OCI-LY7 (cell line): ENCODE results near the gene NAA80. TPM values are rescaled to one million over a fixed set of nuclear protein-coding genes. Genes with fewer than 3 reads are reported as not detected.

Experiments used
- total RNA-seq, 2 experiments: library from RNA; depleted of rRNA in 1 of 2; stranded (reverse); fragments of >200 nt in 1 of 2; shearing (Covaris generic) in 1 of 2; gene quantifications; 2 replicates each; pipeline ENCODE4 v1.2.3, GENCODE V29; 2014 to 2022

Gene NAA80
- total RNA-seq, 2 experiments from 2014 or later: 18.7 to 21.7 TPM

Other genes starting within 250 kb of the NAA80 start
- gene RBM5, start 210.5 kb downstream of the NAA80 start, total RNA-seq (2014; rRNA removed; shearing (Covaris generic)): 139 and 192 TPM in 2 replicates
- 197 and 223 TPM in 2 replicates for gene RBM5, start 210.5 kb downstream of the NAA80 start, total RNA-seq (2022)
- 0.28 TPM in 1 of 2 replicates, not detected in the other for gene SEMA3F, start 144.1 kb downstream of the NAA80 start, total RNA-seq (2014; rRNA removed; shearing (Covaris generic))
- 0.18 and 0.84 TPM in 2 replicates for gene SEMA3F, start 144.1 kb downstream of the NAA80 start, total RNA-seq (2022)
- not detected in 2 replicates for gene GNAT1, start 107.8 kb downstream of the NAA80 start, total RNA-seq (2014; rRNA removed; shearing (Covaris generic))
- gene GNAT1, start 107.8 kb downstream of the NAA80 start, total RNA-seq (2022): not detected in 2 replicates
- gene SLC38A3, start 94.1 kb downstream of the NAA80 start, total RNA-seq (2014; rRNA removed; shearing (Covaris generic)): not detected in 2 replicates
- gene SLC38A3, start 94.1 kb downstream of the NAA80 start, total RNA-seq (2022): not detected in 2 replicates
- gene GNAI2, start 63.2 kb downstream of the NAA80 start, total RNA-seq (2014; rRNA removed; shearing (Covaris generic)): 165 and 190 TPM in 2 replicates
- 256 and 266 TPM in 2 replicates for gene GNAI2, start 63.2 kb downstream of the NAA80 start, total RNA-seq (2022)
- gene SEMA3B, start 30.3 kb downstream of the NAA80 start, total RNA-seq (2014; rRNA removed; shearing (Covaris generic)): 0.10 and 0.28 TPM in 2 replicates
- gene SEMA3B, start 30.3 kb downstream of the NAA80 start, total RNA-seq (2022): 0.82 and 1.2 TPM in 2 replicates
- not detected in 2 replicates for gene LSMEM2, start 20.3 kb downstream of the NAA80 start, total RNA-seq (2014; rRNA removed; shearing (Covaris generic))
- gene LSMEM2, start 20.3 kb downstream of the NAA80 start, total RNA-seq (2022): not detected in 2 replicates
- gene IFRD2, start 7.0 kb downstream of the NAA80 start, total RNA-seq (2014; rRNA removed; shearing (Covaris generic)): 73.1 and 95.5 TPM in 2 replicates
- gene IFRD2, start 7.0 kb downstream of the NAA80 start, total RNA-seq (2022): 93.3 and 97.3 TPM in 2 replicates
- 1.2 and 2.7 TPM in 2 replicates for gene HYAL3, start within 50 bp of the NAA80 start, total RNA-seq (2014; rRNA removed; shearing (Covaris generic))
- gene HYAL3, start within 50 bp of the NAA80 start, total RNA-seq (2022): 3.5 and 4.4 TPM in 2 replicates
- 0.85 and 2.8 TPM in 2 replicates for gene HYAL1, start 4.2 kb upstream of the NAA80 start, total RNA-seq (2014; rRNA removed; shearing (Covaris generic))
- 0.33 and 0.36 TPM in 2 replicates for gene HYAL1, start 4.2 kb upstream of the NAA80 start, total RNA-seq (2022)
- gene HYAL2, start 23.3 kb upstream of the NAA80 start, total RNA-seq (2014; rRNA removed; shearing (Covaris generic)): 15.3 and 19.7 TPM in 2 replicates
- gene HYAL2, start 23.3 kb upstream of the NAA80 start, total RNA-seq (2022): 7.6 and 7.7 TPM in 2 replicates
- 24.5 and 26.9 TPM in 2 replicates for gene TUSC2, start 28.8 kb upstream of the NAA80 start, total RNA-seq (2014; rRNA removed; shearing (Covaris generic))
- 20.2 and 20.4 TPM in 2 replicates for gene TUSC2, start 28.8 kb upstream of the NAA80 start, total RNA-seq (2022)
- gene RASSF1, start 41.4 kb upstream of the NAA80 start, total RNA-seq (2014; rRNA removed; shearing (Covaris generic)): 35.8 and 36.0 TPM in 2 replicates
- 33.0 and 33.9 TPM in 2 replicates for gene RASSF1, start 41.4 kb upstream of the NAA80 start, total RNA-seq (2022)
- 1.7 and 1.8 TPM in 2 replicates for gene ZMYND10, start 46.3 kb upstream of the NAA80 start, total RNA-seq (2014; rRNA removed; shearing (Covaris generic))
- 2.8 and 3.0 TPM in 2 replicates for gene ZMYND10, start 46.3 kb upstream of the NAA80 start, total RNA-seq (2022)
- gene NPRL2, start 51.4 kb upstream of the NAA80 start, total RNA-seq (2014; rRNA removed; shearing (Covaris generic)): 38.6 and 52.5 TPM in 2 replicates
- 27.9 and 36.0 TPM in 2 replicates for gene NPRL2, start 51.4 kb upstream of the NAA80 start, total RNA-seq (2022)
- 16.2 and 28.0 TPM in 2 replicates for gene CYB561D2, start 51.5 kb upstream of the NAA80 start, total RNA-seq (2014; rRNA removed; shearing (Covaris generic))
- gene CYB561D2, start 51.5 kb upstream of the NAA80 start, total RNA-seq (2022): 17.8 and 18.7 TPM in 2 replicates
- 14.5 and 18.9 TPM in 2 replicates for gene TMEM115, start 60.1 kb upstream of the NAA80 start, total RNA-seq (2014; rRNA removed; shearing (Covaris generic))
- 16.2 and 17.1 TPM in 2 replicates for gene TMEM115, start 60.1 kb upstream of the NAA80 start, total RNA-seq (2022)
- gene CACNA2D2, start 204.2 kb upstream of the NAA80 start, total RNA-seq (2014; rRNA removed; shearing (Covaris generic)): 0.09 TPM in 1 of 2 replicates, not detected in the other
- 0.21 and 0.28 TPM in 2 replicates for gene CACNA2D2, start 204.2 kb upstream of the NAA80 start, total RNA-seq (2022)